H9 (cell line): ENCODE results near the gene TMIGD2. TPM values are rescaled to one million over a fixed set of nuclear protein-coding genes. Genes with fewer than 3 reads are reported as not detected.

ENCODE experiments used
- DNase-seq: peaks from one replicate; pipeline ENCODE4 v3.0.0-alpha.2; 2017
- H2AFZ ChIP-seq: one replicate; pipeline ENCODE4 v1.6.1; 2013; ENCODE audit warnings: mild to moderate bottlenecking, low read length, control low read depth, moderate library complexity
- H2AK5ac ChIP-seq: 2 replicates; pipeline ENCODE4 v1.6.1; 2013; ENCODE audit warnings: low read length, control low read depth, mixed read lengths; ENCODE audit not compliant: insufficient read length
- H2BK120ac ChIP-seq: one replicate; pipeline ENCODE4 v1.6.1; 2013; ENCODE audit warnings: low read depth, mild to moderate bottlenecking, low read length, control low read depth, inconsistent platforms; ENCODE audit not compliant: poor library complexity, severe bottlenecking
- H2BK12ac ChIP-seq: 2 replicates; pipeline ENCODE4 v1.6.1; 2013; ENCODE audit warnings: low read length, control low read depth, mixed read lengths, low read depth; ENCODE audit not compliant: insufficient read length
- H2BK15ac ChIP-seq: 2 replicates; pipeline ENCODE4 v1.6.1; 2013; ENCODE audit warnings: low read depth, low read length, control low read depth
- H2BK20ac ChIP-seq: one replicate; pipeline ENCODE4 v1.6.1; 2013; ENCODE audit warnings: low read depth, mild to moderate bottlenecking, low read length, control low read depth, inconsistent platforms; ENCODE audit not compliant: poor library complexity, severe bottlenecking
- H2BK5ac ChIP-seq: 2 replicates; pipeline ENCODE4 v1.6.1; 2013; ENCODE audit warnings: low read length, control low read depth, mixed read lengths; ENCODE audit not compliant: insufficient read length
- H3K14ac ChIP-seq: 2 replicates; pipeline ENCODE4 v1.6.1; 2013; ENCODE audit warnings: low read length, control low read depth; ENCODE audit not compliant: insufficient read depth
- H3K18ac ChIP-seq: 2 replicates; pipeline ENCODE4 v1.6.1; 2013; ENCODE audit warnings: low read depth, mild to moderate bottlenecking, mixed read lengths, low read length, control low read depth; ENCODE audit not compliant: insufficient read length
- H3K23ac ChIP-seq: 2 replicates; pipeline ENCODE4 v1.6.1; 2013; ENCODE audit warnings: low read length, control low read depth, mixed read lengths, low read depth; ENCODE audit not compliant: insufficient read length
- H3K23me2 ChIP-seq: 2 replicates; pipeline ENCODE4 v1.6.1; 2013; ENCODE audit warnings: low read depth, mild to moderate bottlenecking, mixed read lengths, low read length, control low read depth; ENCODE audit not compliant: insufficient read length, poor library complexity, severe bottlenecking
- H3K27ac ChIP-seq: 2 replicates; pipeline ENCODE4 v1.5.1; 2013; ENCODE audit warnings: low read length, control low read depth, mixed read lengths, low read depth; ENCODE audit not compliant: insufficient read length
- H3K27me3 ChIP-seq: 2 replicates; pipeline ENCODE4 v1.6.1; 2013; ENCODE audit warnings: low read length, control low read depth, inconsistent platforms; ENCODE audit not compliant: insufficient read depth
- H3K4ac ChIP-seq: 2 replicates; pipeline ENCODE4 v1.6.1; 2013; ENCODE audit warnings: low read depth, mild to moderate bottlenecking, control low read depth, inconsistent platforms, low read length, moderate library complexity
- H3K4me1 ChIP-seq: 2 replicates; pipeline ENCODE4 v1.6.1; 2013; ENCODE audit warnings: low read length, control low read depth, inconsistent platforms; ENCODE audit not compliant: insufficient read depth
- H3K4me2 ChIP-seq: 2 replicates; pipeline ENCODE4 v1.6.1; 2013; ENCODE audit warnings: low read length, control low read depth, mixed read lengths; ENCODE audit not compliant: insufficient read length, insufficient read depth
- H3K56ac ChIP-seq: 2 replicates; pipeline ENCODE4 v1.6.1; 2013; ENCODE audit warnings: low read depth, mild to moderate bottlenecking, mixed read lengths, low read length, control low read depth; ENCODE audit not compliant: insufficient read length
- H3K79me1 ChIP-seq: 2 replicates; pipeline ENCODE4 v1.6.1; 2013; ENCODE audit warnings: low read depth, mild to moderate bottlenecking, moderate library complexity, low read length, control low read depth, inconsistent platforms; ENCODE audit not compliant: insufficient read depth, poor library complexity, severe bottlenecking
- H3K79me2 ChIP-seq: 2 replicates; pipeline ENCODE4 v1.6.1; 2013; ENCODE audit warnings: low read length, control low read depth, inconsistent platforms; ENCODE audit not compliant: insufficient read depth
- H3K9ac ChIP-seq: 2 replicates; pipeline ENCODE4 v1.6.1; 2013; ENCODE audit warnings: low read length, control low read depth, mixed read lengths; ENCODE audit not compliant: insufficient read length; ENCODE audit errors: extremely low read depth
- H3K9me3 ChIP-seq: one replicate; pipeline ENCODE4 v1.6.1; 2013; ENCODE audit warnings: low read depth, low read length, inconsistent platforms; ENCODE audit not compliant: control insufficient read depth
- H3T11ph ChIP-seq: one replicate; pipeline ENCODE4 v1.6.1; 2013; ENCODE audit warnings: mild to moderate bottlenecking, low read length, control low read depth, inconsistent platforms
- H4K20me1 ChIP-seq: one replicate; pipeline ENCODE4 v1.6.1; 2013; ENCODE audit not compliant: control insufficient read depth, insufficient read length, insufficient read depth
- H4K5ac ChIP-seq: 2 replicates; pipeline ENCODE4 v1.6.1; 2013; ENCODE audit warnings: low read depth, mild to moderate bottlenecking, mixed read lengths, low read length, control low read depth; ENCODE audit not compliant: insufficient read length
- H4K8ac ChIP-seq: replicated peaks from 2 replicates; pipeline ENCODE4 v1.6.1; 2013; ENCODE audit warnings: low read length, control low read depth, mixed read lengths, low read depth; ENCODE audit not compliant: insufficient read length
- H4K91ac ChIP-seq: 2 replicates; pipeline ENCODE4 v1.6.1; 2013; ENCODE audit warnings: low read depth, mild to moderate bottlenecking, moderate library complexity, mixed read lengths, low read length, control low read depth; ENCODE audit not compliant: insufficient read length
- H3K27ac Mint-ChIP-seq, 3 experiments: 2 replicates in 2 of 3; 3 replicates in 1 of 3; pipeline ENCODE4 v1.8.0; 2020 to 2021; ENCODE audit warnings: mixed read lengths in 3 of 3, mild to moderate bottlenecking in 1 of 3, moderate library complexity in 1 of 3
- H3K27me3 Mint-ChIP-seq: 2 replicates; pipeline ENCODE4 v1.8.0; 2021; ENCODE audit warnings: low read depth, mild to moderate bottlenecking, moderate library complexity, mixed read lengths
- H3K36me3 Mint-ChIP-seq, 3 experiments: 2 replicates in 2 of 3; 3 replicates in 1 of 3; pipeline ENCODE4 v1.8.0; 2020 to 2021; ENCODE audit warnings: low read depth in 3 of 3, mixed read lengths in 3 of 3; ENCODE audit not compliant: insufficient read depth in 1 of 3
- H3K4me1 Mint-ChIP-seq, 2 experiments: 2 replicates each; pipeline ENCODE4 v1.8.0; 2020; ENCODE audit warnings: mixed read lengths in 2 of 2
- H3K4me3 Mint-ChIP-seq, 2 experiments: 2 replicates in 1 of 2; 3 replicates in 1 of 2; pipeline ENCODE4 v1.8.0; 2020 to 2021; ENCODE audit warnings: mild to moderate bottlenecking in 2 of 2, mixed read lengths in 2 of 2, moderate library complexity in 1 of 2
- H3K9me3 Mint-ChIP-seq, 2 experiments: 2 replicates in 1 of 2; 3 replicates in 1 of 2; pipeline ENCODE4 v1.8.0; 2020; ENCODE audit warnings: mild to moderate bottlenecking in 2 of 2, mixed read lengths in 2 of 2, moderate library complexity in 1 of 2
- CTCF ChIP-seq: fragments of 200-600 bp; sonication (generic); conservative IDR thresholded peaks from 3 replicates; pipeline ENCODE4 v1.8.0; 2021; ENCODE audit warnings: antibody characterized with exemption, mild to moderate bottlenecking
- WGBS: extraction: QIAGEN DNeasy Blood & Tissue Kit; methylation state at CpG from one replicate; pipeline ENCODE4 v1.1.7; 2013; ENCODE audit warnings: missing lambda C conversion rate, low lambda C conversion rate, mixed read lengths; ENCODE audit not compliant: insufficient read length; ENCODE audit errors: extremely low coverage; 5-methylcytosine and 5-hydroxymethylcytosine counted together
- total RNA-seq: library from RNA; stranded (reverse); gene quantifications from 2 replicates; pipeline ENCODE4 v1.2.1, GENCODE V29; 2021

The TMIGD2 gene
- total RNA-seq, 1 experiment from 2014 or later, result 0.26 TPM

- Histone ChIP-seq H3K27ac (no peak overlapping the region), H3K4me1 (peaks cover 2% of the 10 kb centered on the region; the same call in 1 of the 2 replicates), H3K56ac (no peak overlapping the region), H3K23ac (no peak overlapping the region), H2BK5ac (no peak overlapping the region), H4K5ac (no peak overlapping the region), H3K23me2 (peaks cover 9% of the 10 kb centered on the region), H3K9ac (no peak overlapping the region), H4K20me1 (no peaks in the 10 kb centered on the region), H4K8ac (no peak overlapping the region), H3K9me3 (no peaks in the 10 kb centered on the region), H2AFZ (no peak overlapping the region), H4K91ac (no peak overlapping the region), H2BK120ac (no peak overlapping the region), H3K4me2 (peak overlapping the region; percentile 74), H2BK15ac (no peak overlapping the region), H2BK12ac (no peak overlapping the region), H3K14ac (peak overlapping the region; percentile 13; the same call in 1 of the 2 replicates), H2BK20ac (no peak overlapping the region), H3T11ph (no peak overlapping the region), H2AK5ac (no peak overlapping the region), H3K27me3 (no peaks in the 10 kb centered on the region), H3K18ac (no peak overlapping the region), H3K4ac (no peak overlapping the region), H3K79me2 (no peaks in the 10 kb centered on the region), H3K79me1 (no peaks in the 10 kb centered on the region)
- H3K36me3 Mint-ChIP-seq, result peaks cover 2 to 19% (median 9%) of the 10 kb centered on the region in 3 experiments
- H3K27me3 Mint-ChIP-seq, result peaks cover 2% of the 10 kb centered on the region; the same call in 1 of the 2 replicates
- no peak for TF ChIP-seq CTCF
- H3K4me1 Mint-ChIP-seq, result peaks cover 10 to 15% of the 10 kb centered on the region in 2 experiments
- peak; percentile 97 for DNase-seq
- WGBS, result no CpG with 5 or more reads among the region's 49 CpGs
- H3K4me3 Mint-ChIP-seq, result peak overlapping the region; percentile 80 to 87
- peak overlapping the region in 2 of 3 experiments; percentile 75 to 98; a peak in 2 of 7 replicates for H3K27ac Mint-ChIP-seq
- H3K9me3 Mint-ChIP-seq, result no peaks in the 10 kb centered on the region
Observed at GRCh38 chr19:4328243-4328990, 26.2 kb upstream of the TMIGD2 start.
